HG02884 (cell line): ENCODE results near the gene EML3.
"Not testable (repeated sequence)": the region's sequence is repeated elsewhere in the genome, so short reads cannot be mapped to it uniquely, and the experiment has no call there.

Source experiments
- ATAC-seq: cut with Tn5 transposase; IDR thresholded peaks from one replicate; pipeline ENCODE4 v1.9.1; 2021; ENCODE audit warnings: mild to moderate bottlenecking, moderate library complexity; ENCODE audit not compliant: unreplicated experiment

EML3 gene

GRCh38 chr11:62601122-62601371 lies 11.5 kb downstream of the EML3 start:
- ATAC-seq: peak; percentile 8

GRCh38 chr11:62600367-62601121 lies 12.0 kb downstream of the EML3 start:
- no peak for ATAC-seq

- no peak for ATAC-seq
Observed at GRCh38 chr11:62599901-62600300, 12.7 kb downstream of the EML3 start.

- peak; percentile 35 for ATAC-seq
Observed at GRCh38 chr11:62599069-62599696, 13.4 kb downstream of the EML3 start.

- no peak for ATAC-seq
Observed at GRCh38 chr11:62595124-62595523, 17.5 kb downstream of the EML3 start.

- ATAC-seq: no peak
Observed at GRCh38 chr11:62593434-62594044, 19.0 kb downstream of the EML3 start.

GRCh38 chr11:62592989-62593421 lies 19.6 kb downstream of the EML3 start:
- ATAC-seq: no peak

- ATAC-seq: no peak
Observed at GRCh38 chr11:62592146-62592815, 20.3 kb downstream of the EML3 start.

- peak; percentile 87 for ATAC-seq
Observed at GRCh38 chr11:62591448-62592145, 21.0 kb downstream of the EML3 start, which contains the start of gene TUT1. Gene TUT1 (minus strand): TSS chr11:62591523. CDS start chr11:62591485, 38 bp downstream.

GRCh38 chr11:62588966-62589637 lies 23.5 kb downstream of the EML3 start:
- ATAC-seq: no peak

- not testable (repeated sequence) for ATAC-seq
Observed at GRCh38 chr11:62585356-62585755, 27.2 kb downstream of the EML3 start.

- not testable (repeated sequence) for ATAC-seq
Observed at GRCh38 chr11:62581735-62582134, 30.8 kb downstream of the EML3 start.

GRCh38 chr11:62580959-62581715 lies 31.4 kb downstream of the EML3 start:
- ATAC-seq: no peak

- ATAC-seq: no peak
Observed at GRCh38 chr11:62579252-62579651, 33.3 kb downstream of the EML3 start.

- ATAC-seq: no peak
Observed at GRCh38 chr11:62578541-62578940, 34.0 kb downstream of the EML3 start.

- no peak for ATAC-seq
Observed at GRCh38 chr11:62577046-62577714, 35.4 kb downstream of the EML3 start.

GRCh38 chr11:62575837-62576236 lies 36.7 kb downstream of the EML3 start:
- ATAC-seq: no peak

- ATAC-seq: no peak
Observed at GRCh38 chr11:62575156-62575555, 37.4 kb downstream of the EML3 start.

GRCh38 chr11:62574363-62575071 lies 38.1 kb downstream of the EML3 start:
- peak; percentile 8 for ATAC-seq
